DMS79 (cell line): ENCODE data around the gene LMNB1.
A peak's percentile ranks its signal among the peaks of the same experiment; 100 is the strongest.

Experiments used
- DNase-seq: peaks from one replicate; lab custom pipeline; 2025; lab: John Stamatoyannopoulos, UW

The LMNB1 gene

DNA sequence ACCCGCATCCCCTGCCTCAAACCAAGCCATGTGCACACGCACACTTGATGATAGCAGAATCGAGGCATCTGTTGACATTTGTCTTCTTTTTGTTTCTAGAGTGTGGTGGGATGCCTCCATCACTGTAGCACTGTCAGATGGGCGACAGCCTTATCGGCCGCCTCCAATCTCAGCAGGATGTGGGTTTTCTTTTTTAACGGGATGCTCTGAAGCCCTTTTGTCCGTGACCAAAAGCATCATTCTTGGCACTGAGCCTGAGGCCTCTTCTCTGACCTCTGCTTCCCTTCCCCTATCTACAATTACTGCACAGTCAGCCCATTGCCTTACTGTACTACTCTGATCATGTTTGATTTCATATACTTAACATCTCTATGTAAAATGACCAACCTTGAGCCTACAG, 78.3 kb downstream of the LMNB1 start:
- DNase-seq = no peak

DNA sequence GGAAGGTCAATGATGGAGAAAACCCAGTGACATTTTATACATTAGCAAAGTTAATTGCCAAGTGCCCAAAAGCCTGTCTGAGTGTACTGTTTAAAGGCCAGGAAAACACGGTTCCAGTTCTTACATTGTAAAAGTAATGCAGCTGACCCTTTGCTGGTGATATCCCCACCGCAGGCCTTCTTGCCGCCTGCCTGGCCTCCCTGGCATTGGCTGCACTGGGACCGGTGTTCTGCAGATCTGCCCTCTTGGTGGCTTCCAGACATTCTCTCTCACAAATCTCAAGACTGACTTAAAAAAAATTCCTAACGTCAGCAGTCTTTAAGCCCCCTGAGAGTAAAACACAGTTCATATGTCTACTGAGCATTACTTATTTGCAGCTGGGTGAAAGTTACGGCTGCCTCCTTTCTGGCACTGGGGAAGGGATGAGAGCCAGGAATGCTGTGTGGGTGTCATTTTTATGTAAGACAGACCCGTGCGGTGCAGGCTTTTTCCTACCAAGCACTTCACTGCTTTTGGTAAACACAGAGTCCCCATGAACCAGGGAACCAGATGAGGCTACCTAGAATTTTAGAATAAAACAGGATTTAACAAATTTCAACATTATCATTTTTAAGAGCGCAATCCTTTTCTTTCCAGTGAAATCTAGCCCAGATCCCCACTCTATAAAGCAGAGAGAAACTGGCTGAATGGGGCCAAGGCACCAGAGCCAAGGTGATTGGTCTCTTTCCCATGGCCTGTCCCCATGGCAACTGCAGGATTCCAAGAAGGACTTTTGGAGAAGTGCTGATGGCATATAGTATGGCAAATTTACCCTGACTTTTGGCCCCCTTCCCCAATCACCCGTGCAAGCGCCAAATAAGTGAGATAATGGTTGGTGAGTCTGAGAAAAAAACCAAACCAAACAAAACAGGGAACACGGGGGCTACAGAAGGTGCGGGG, 80.8 kb downstream of the LMNB1 start:
- DNase-seq = no peak

DNA sequence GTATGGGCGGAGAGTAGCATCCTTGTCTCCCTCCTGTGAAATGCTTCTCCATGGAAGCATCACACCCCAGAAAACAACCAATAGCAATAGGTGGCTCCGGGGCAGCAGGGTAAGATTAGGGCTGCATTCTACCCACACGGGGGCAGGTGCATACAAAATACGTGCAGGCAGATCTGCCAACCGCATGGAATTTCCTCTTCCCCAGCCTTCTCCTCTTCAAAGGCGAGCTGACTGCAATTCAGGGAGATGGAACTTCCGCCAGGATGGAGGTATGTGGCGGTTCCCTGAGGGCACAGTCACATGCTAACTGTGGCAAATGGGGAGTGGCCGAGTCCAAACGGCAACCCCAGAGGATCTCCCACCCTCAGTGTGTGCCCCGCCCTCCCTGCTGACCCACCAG, 81.5 kb downstream of the LMNB1 start:
- no peak for DNase-seq

DNA sequence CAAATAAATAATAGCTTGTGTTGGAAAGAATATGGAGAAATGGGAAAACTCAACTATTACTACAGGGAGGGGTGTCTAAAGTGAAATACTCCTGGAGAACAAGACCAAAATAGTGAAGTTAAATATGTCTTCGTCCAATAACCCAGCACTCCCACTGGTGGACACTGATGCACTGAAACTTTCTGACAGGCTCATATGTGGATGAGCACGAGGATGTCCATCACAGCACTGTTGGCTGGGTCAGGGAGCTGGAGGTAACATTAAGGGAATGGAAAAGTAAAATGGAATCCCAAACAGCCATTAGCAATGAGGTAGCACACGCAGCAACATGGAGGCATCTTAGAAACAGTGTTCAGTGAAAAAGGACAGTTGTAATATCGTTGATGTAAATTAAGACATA, 86.5 kb downstream of the LMNB1 start:
- no peak for DNase-seq

GRCh38 chr5:126864042-126864688, 87.2 kb downstream of the LMNB1 start:
- DNase-seq = no peak

DNA sequence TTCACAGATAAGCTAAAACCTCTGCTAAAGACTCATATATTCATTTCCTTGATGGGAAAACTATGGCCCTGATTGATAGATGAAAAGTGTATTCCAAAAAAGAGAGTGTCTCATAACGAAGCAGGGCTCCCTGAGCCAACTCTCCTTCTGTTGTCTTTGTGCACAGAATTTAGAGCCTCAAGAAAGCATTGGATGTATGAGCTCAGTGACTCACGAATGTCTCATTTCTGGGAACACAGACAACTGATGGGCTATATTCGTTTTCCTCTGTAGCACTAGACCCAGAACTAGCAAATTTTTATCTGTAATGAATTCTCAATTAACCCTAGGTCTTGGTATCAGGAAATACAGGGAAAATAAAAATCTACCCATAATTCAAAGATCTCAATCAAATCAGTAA, 88.4 kb downstream of the LMNB1 start:
- DNase-seq = no peak

DNA sequence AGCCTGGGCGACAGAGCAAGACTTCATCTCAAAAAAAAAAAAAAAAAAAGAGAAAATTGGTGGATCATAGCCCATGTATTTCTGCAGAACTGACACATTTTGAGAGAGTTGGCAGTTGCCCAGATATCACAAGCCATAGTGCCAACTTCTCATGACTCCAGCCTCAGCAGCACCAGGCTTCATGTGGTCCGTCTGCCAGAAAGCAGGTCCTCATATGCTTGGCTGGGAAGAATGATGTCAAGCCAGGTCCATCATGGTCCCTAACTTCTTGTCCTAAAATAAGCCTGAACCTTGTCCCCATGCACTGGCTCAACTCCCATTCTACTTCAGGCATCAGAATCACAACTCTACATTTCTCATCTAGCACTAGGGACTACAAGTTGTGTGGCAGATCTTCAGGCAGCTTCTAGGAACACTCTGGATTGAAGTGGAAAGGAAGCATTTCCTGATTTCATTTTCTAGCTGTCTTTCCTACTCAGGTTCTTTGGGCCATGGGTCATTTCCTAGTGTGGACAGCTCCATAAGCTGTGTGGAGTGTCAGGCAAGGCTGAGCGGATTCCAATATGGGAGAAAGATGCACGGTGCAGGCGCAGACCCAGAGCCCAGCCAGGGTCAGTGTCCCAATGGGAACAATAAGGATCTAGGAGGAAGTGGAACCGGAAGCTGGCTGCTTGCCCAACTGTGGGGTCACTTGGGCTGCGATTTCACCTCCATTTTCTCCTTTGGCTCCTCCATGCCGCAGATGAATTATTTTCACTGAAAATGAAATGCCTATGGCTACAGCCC, 90.1 kb downstream of the LMNB1 start:
- no peak for DNase-seq

- no peak for DNase-seq
These were observed 91.5 kb downstream of the LMNB1 start for GRCh38 chr5:126868338-126869004.

GRCh38 chr5:126869005-126869451, 92.1 kb downstream of the LMNB1 start:
- DNase-seq = no peak

GRCh38 chr5:126871441-126871840, 94.5 kb downstream of the LMNB1 start:
- no peak for DNase-seq

- peak; percentile 63 for DNase-seq
These were observed 95.8 kb downstream of the LMNB1 start for GRCh38 chr5:126872561-126873354.

- DNase-seq = no peak
These were observed 98.4 kb downstream of the LMNB1 start for GRCh38 chr5:126875303-126875785.

DNA sequence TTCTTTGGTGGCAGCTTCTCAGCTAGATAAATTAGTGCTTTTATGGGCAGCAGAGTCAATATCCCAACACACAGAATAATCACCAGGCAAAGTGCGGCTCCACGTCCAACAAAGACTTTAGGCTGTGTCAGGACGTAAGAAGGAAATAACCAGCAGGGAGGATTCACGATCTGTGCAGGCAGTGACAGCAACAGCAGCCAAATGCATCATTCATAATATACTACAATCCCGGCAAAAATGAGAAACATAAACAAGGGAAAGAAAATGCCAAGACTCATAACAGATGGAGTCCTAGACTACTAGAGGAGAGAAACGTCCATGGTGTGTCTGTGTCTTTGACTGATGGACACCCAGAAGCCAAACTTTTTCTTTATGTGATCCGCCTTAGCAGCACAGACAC, 100.7 kb downstream of the LMNB1 start:
- DNase-seq = no peak

GRCh38 chr5:126878085-126878484, 101.1 kb downstream of the LMNB1 start:
- no peak for DNase-seq

DNA sequence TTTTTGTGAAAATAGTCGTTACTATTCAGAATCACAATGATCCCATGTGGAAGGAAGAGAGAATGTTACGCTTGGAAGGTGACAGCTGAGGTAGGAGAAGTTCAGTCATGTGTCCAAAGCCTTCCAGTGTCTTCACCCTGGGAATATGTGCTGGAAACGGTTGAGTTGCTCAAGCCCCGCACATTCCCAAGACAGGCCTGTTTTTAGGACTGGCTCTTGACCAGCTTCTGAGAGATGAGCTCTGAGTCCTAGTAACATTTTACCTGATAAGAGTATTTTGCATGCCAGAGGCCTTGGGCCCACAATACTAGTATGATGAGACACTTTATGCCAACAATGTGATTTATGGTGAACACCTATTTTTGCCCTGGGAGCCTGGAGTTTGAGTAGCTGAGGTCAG, 101.7 kb downstream of the LMNB1 start:
- DNase-seq = no peak

DNA sequence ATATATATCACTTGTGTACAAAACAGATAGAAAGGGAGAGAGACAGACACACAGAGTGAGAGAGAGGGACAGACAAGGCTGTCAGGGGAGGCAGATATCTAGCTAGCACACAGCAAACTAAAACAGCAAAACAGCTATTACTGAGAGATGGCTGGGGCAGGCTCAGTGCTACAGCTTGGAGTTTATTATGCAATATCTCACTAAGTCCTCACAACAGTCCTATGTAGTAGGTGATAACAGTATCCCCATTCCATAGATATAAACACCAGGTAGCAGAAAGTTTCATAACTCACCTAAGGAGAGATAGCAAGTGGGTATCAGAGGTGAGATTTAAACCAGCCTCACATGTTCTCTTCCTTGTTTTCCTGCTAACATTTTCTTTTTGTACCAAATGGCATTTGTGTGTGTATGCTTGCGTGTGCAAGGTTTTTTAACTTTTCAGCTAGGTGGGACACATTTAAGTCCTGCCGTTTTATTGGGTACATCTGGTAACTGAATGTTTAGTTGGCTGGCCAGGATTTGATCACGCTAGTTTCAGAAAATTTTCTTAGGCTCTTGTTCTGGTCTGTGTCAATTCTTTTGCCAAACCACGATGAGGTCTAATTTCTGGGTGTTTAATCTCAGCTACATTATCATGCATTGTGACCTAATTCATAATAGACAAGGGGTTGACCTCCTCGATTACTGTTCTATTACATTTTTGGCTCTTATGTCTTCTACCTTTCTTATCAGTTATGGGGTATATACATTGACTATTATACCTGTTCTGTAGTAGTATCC, 105.1 kb downstream of the LMNB1 start:
- DNase-seq = no peak

- no peak for DNase-seq
These were observed 106.8 kb downstream of the LMNB1 start for GRCh38 chr5:126883564-126884245.

DNA sequence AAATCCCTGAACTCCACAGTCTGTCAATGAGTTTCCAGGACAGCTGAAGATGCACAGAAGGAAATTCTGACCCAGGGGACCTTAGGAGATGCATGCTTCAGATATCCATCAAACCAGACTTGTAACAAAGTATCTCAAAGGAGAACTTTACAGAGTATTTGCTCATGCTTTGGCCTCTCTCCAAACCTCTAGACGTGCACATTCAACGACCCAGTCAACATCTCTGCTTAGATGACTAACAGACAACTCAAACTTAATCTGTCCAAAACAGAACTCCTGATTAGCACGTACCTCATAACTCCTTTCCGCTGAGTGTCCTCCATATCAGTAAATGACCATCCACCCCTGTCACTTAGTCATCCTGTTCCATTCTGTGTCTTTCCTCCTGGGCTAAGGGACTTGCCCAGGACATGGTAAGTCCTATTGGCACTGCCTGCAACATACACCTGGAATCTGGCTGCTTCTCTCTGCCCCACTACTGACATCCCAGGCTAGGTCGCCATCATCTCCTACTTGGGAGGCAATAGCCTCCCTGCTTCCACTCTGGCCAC, 107.4 kb downstream of the LMNB1 start:
- DNase-seq = no peak
